H9 (cell line): ENCODE data around the gene CCDC102A. TPM values are rescaled to one million over a fixed set of nuclear protein-coding genes. Genes with fewer than 3 reads are reported as not detected.

Source experiments
- DNase-seq: peaks from one replicate; pipeline ENCODE4 v3.0.0-alpha.2; 2017
- H2AFZ ChIP-seq: one replicate; pipeline ENCODE4 v1.6.1; 2013; ENCODE audit warnings: mild to moderate bottlenecking, low read length, control low read depth, moderate library complexity
- H2AK5ac ChIP-seq: 2 replicates; pipeline ENCODE4 v1.6.1; 2013; ENCODE audit warnings: low read length, control low read depth, mixed read lengths; ENCODE audit not compliant: insufficient read length
- H2BK120ac ChIP-seq: one replicate; pipeline ENCODE4 v1.6.1; 2013; ENCODE audit warnings: low read depth, mild to moderate bottlenecking, low read length, control low read depth, inconsistent platforms; ENCODE audit not compliant: poor library complexity, severe bottlenecking
- H2BK12ac ChIP-seq: 2 replicates; pipeline ENCODE4 v1.6.1; 2013; ENCODE audit warnings: low read length, control low read depth, mixed read lengths, low read depth; ENCODE audit not compliant: insufficient read length
- H2BK15ac ChIP-seq: 2 replicates; pipeline ENCODE4 v1.6.1; 2013; ENCODE audit warnings: low read depth, low read length, control low read depth
- H2BK20ac ChIP-seq: one replicate; pipeline ENCODE4 v1.6.1; 2013; ENCODE audit warnings: low read depth, mild to moderate bottlenecking, low read length, control low read depth, inconsistent platforms; ENCODE audit not compliant: poor library complexity, severe bottlenecking
- H2BK5ac ChIP-seq: 2 replicates; pipeline ENCODE4 v1.6.1; 2013; ENCODE audit warnings: low read length, control low read depth, mixed read lengths; ENCODE audit not compliant: insufficient read length
- H3K14ac ChIP-seq: 2 replicates; pipeline ENCODE4 v1.6.1; 2013; ENCODE audit warnings: low read length, control low read depth; ENCODE audit not compliant: insufficient read depth
- H3K18ac ChIP-seq: 2 replicates; pipeline ENCODE4 v1.6.1; 2013; ENCODE audit warnings: low read depth, mild to moderate bottlenecking, mixed read lengths, low read length, control low read depth; ENCODE audit not compliant: insufficient read length
- H3K23ac ChIP-seq: 2 replicates; pipeline ENCODE4 v1.6.1; 2013; ENCODE audit warnings: low read length, control low read depth, mixed read lengths, low read depth; ENCODE audit not compliant: insufficient read length
- H3K23me2 ChIP-seq: 2 replicates; pipeline ENCODE4 v1.6.1; 2013; ENCODE audit warnings: low read depth, mild to moderate bottlenecking, mixed read lengths, low read length, control low read depth; ENCODE audit not compliant: insufficient read length, poor library complexity, severe bottlenecking
- H3K27ac ChIP-seq: 2 replicates; pipeline ENCODE4 v1.5.1; 2013; ENCODE audit warnings: low read length, control low read depth, mixed read lengths, low read depth; ENCODE audit not compliant: insufficient read length
- H3K27me3 ChIP-seq: 2 replicates; pipeline ENCODE4 v1.6.1; 2013; ENCODE audit warnings: low read length, control low read depth, inconsistent platforms; ENCODE audit not compliant: insufficient read depth
- H3K4ac ChIP-seq: 2 replicates; pipeline ENCODE4 v1.6.1; 2013; ENCODE audit warnings: low read depth, mild to moderate bottlenecking, control low read depth, inconsistent platforms, low read length, moderate library complexity
- H3K4me1 ChIP-seq: 2 replicates; pipeline ENCODE4 v1.6.1; 2013; ENCODE audit warnings: low read length, control low read depth, inconsistent platforms; ENCODE audit not compliant: insufficient read depth
- H3K4me2 ChIP-seq: 2 replicates; pipeline ENCODE4 v1.6.1; 2013; ENCODE audit warnings: low read length, control low read depth, mixed read lengths; ENCODE audit not compliant: insufficient read length, insufficient read depth
- H3K56ac ChIP-seq: 2 replicates; pipeline ENCODE4 v1.6.1; 2013; ENCODE audit warnings: low read depth, mild to moderate bottlenecking, mixed read lengths, low read length, control low read depth; ENCODE audit not compliant: insufficient read length
- H3K79me1 ChIP-seq: 2 replicates; pipeline ENCODE4 v1.6.1; 2013; ENCODE audit warnings: low read depth, mild to moderate bottlenecking, moderate library complexity, low read length, control low read depth, inconsistent platforms; ENCODE audit not compliant: insufficient read depth, poor library complexity, severe bottlenecking
- H3K79me2 ChIP-seq: 2 replicates; pipeline ENCODE4 v1.6.1; 2013; ENCODE audit warnings: low read length, control low read depth, inconsistent platforms; ENCODE audit not compliant: insufficient read depth
- H3K9ac ChIP-seq: 2 replicates; pipeline ENCODE4 v1.6.1; 2013; ENCODE audit warnings: low read length, control low read depth, mixed read lengths; ENCODE audit not compliant: insufficient read length; ENCODE audit errors: extremely low read depth
- H3K9me3 ChIP-seq: one replicate; pipeline ENCODE4 v1.6.1; 2013; ENCODE audit warnings: low read depth, low read length, inconsistent platforms; ENCODE audit not compliant: control insufficient read depth
- H3T11ph ChIP-seq: one replicate; pipeline ENCODE4 v1.6.1; 2013; ENCODE audit warnings: mild to moderate bottlenecking, low read length, control low read depth, inconsistent platforms
- H4K20me1 ChIP-seq: one replicate; pipeline ENCODE4 v1.6.1; 2013; ENCODE audit not compliant: control insufficient read depth, insufficient read length, insufficient read depth
- H4K5ac ChIP-seq: 2 replicates; pipeline ENCODE4 v1.6.1; 2013; ENCODE audit warnings: low read depth, mild to moderate bottlenecking, mixed read lengths, low read length, control low read depth; ENCODE audit not compliant: insufficient read length
- H4K8ac ChIP-seq: replicated peaks from 2 replicates; pipeline ENCODE4 v1.6.1; 2013; ENCODE audit warnings: low read length, control low read depth, mixed read lengths, low read depth; ENCODE audit not compliant: insufficient read length
- H4K91ac ChIP-seq: 2 replicates; pipeline ENCODE4 v1.6.1; 2013; ENCODE audit warnings: low read depth, mild to moderate bottlenecking, moderate library complexity, mixed read lengths, low read length, control low read depth; ENCODE audit not compliant: insufficient read length
- H3K27ac Mint-ChIP-seq, 3 experiments: 2 replicates in 2 of 3; 3 replicates in 1 of 3; pipeline ENCODE4 v1.8.0; 2020 to 2021; ENCODE audit warnings: mixed read lengths in 3 of 3, mild to moderate bottlenecking in 1 of 3, moderate library complexity in 1 of 3
- H3K27me3 Mint-ChIP-seq: 2 replicates; pipeline ENCODE4 v1.8.0; 2021; ENCODE audit warnings: low read depth, mild to moderate bottlenecking, moderate library complexity, mixed read lengths
- H3K36me3 Mint-ChIP-seq, 3 experiments: 2 replicates in 2 of 3; 3 replicates in 1 of 3; pipeline ENCODE4 v1.8.0; 2020 to 2021; ENCODE audit warnings: low read depth in 3 of 3, mixed read lengths in 3 of 3; ENCODE audit not compliant: insufficient read depth in 1 of 3
- H3K4me1 Mint-ChIP-seq, 2 experiments: 2 replicates each; pipeline ENCODE4 v1.8.0; 2020; ENCODE audit warnings: mixed read lengths in 2 of 2
- H3K4me3 Mint-ChIP-seq, 2 experiments: 2 replicates in 1 of 2; 3 replicates in 1 of 2; pipeline ENCODE4 v1.8.0; 2020 to 2021; ENCODE audit warnings: mild to moderate bottlenecking in 2 of 2, mixed read lengths in 2 of 2, moderate library complexity in 1 of 2
- H3K9me3 Mint-ChIP-seq, 2 experiments: 2 replicates in 1 of 2; 3 replicates in 1 of 2; pipeline ENCODE4 v1.8.0; 2020; ENCODE audit warnings: mild to moderate bottlenecking in 2 of 2, mixed read lengths in 2 of 2, moderate library complexity in 1 of 2
- WGBS: extraction: QIAGEN DNeasy Blood & Tissue Kit; methylation state at CpG from one replicate; pipeline ENCODE4 v1.1.7; 2013; ENCODE audit warnings: missing lambda C conversion rate, low lambda C conversion rate, mixed read lengths; ENCODE audit not compliant: insufficient read length; ENCODE audit errors: extremely low coverage; 5-methylcytosine and 5-hydroxymethylcytosine counted together
- total RNA-seq: library from RNA; stranded (reverse); gene quantifications from 2 replicates; pipeline ENCODE4 v1.2.1, GENCODE V29; 2021
- TF ChIP-seq, protein P1 (sequence below): fragments of 200-600 bp; sonication (generic); conservative IDR thresholded peaks from 3 replicates; pipeline ENCODE4 v1.8.0; 2021; ENCODE audit warnings: antibody characterized with exemption, mild to moderate bottlenecking

The CCDC102A gene
- total RNA-seq, 1 experiment from 2014 or later: 8.2 TPM

DNA sequence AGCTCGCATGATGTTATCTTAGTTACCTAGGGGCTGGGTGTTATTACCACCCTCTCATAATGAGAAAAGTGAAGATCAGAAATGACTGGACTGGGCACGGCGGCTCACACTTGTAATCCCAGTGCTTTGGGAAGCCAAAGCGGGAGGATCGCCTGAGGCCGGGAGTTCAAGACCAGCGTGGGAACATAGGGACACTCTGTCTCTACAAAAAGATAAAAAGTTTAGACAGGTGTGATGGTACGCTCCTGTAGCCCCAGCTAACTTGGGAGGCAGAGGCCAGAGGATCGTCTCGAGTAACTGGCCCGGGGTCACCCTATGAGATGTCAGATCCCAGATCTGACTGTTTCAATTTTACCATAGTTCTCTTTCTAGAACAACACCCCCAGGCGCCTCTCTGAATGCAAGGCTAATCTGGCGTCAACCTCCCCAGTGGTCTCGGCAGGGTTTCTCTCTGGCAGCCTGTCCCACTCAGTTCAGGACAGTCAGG lies 1.9 kb upstream of the CCDC102A start:
- no peak overlapping the region for H2BK12ac ChIP-seq
- H3K9ac ChIP-seq: no peak overlapping the region
- H3K9me3 Mint-ChIP-seq: no peaks in the 10 kb centered on the region
- H3K4me3 Mint-ChIP-seq: peak overlapping the region in 1 of 2 experiments; percentile 83; a peak in 1 of 5 replicates
- H3K9me3 ChIP-seq: no peaks in the 10 kb centered on the region
- H3K18ac ChIP-seq: no peak overlapping the region
- H2AFZ ChIP-seq: no peak overlapping the region
- no peak overlapping the region for H3K4me2 ChIP-seq
- no peak overlapping the region for H3K56ac ChIP-seq
- H3K23me2 ChIP-seq: peaks cover 4% of the 10 kb centered on the region
- H3K4ac ChIP-seq: no peak overlapping the region
- TF ChIP-seq, protein P1, sequence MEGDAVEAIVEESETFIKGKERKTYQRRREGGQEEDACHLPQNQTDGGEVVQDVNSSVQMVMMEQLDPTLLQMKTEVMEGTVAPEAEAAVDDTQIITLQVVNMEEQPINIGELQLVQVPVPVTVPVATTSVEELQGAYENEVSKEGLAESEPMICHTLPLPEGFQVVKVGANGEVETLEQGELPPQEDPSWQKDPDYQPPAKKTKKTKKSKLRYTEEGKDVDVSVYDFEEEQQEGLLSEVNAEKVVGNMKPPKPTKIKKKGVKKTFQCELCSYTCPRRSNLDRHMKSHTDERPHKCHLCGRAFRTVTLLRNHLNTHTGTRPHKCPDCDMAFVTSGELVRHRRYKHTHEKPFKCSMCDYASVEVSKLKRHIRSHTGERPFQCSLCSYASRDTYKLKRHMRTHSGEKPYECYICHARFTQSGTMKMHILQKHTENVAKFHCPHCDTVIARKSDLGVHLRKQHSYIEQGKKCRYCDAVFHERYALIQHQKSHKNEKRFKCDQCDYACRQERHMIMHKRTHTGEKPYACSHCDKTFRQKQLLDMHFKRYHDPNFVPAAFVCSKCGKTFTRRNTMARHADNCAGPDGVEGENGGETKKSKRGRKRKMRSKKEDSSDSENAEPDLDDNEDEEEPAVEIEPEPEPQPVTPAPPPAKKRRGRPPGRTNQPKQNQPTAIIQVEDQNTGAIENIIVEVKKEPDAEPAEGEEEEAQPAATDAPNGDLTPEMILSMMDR: no peak
- H3K79me2 ChIP-seq: no peaks in the 10 kb centered on the region
- H2BK120ac ChIP-seq: no peak overlapping the region
- H3K4me1 ChIP-seq: peaks cover 5% of the 10 kb centered on the region; the same call in 1 of the 2 replicates
- peaks cover 3 to 9% (median 7%) of the 10 kb centered on the region in 3 experiments; a peak in 3 of 7 replicates for H3K36me3 Mint-ChIP-seq
- DNase-seq: no peak
- H4K20me1 ChIP-seq: no peaks in the 10 kb centered on the region
- H4K91ac ChIP-seq: no peak overlapping the region
- H3K79me1 ChIP-seq: no peaks in the 10 kb centered on the region
- H2AK5ac ChIP-seq: no peak overlapping the region
- no peak overlapping the region for H4K5ac ChIP-seq
- peaks cover 41% of the 10 kb centered on the region for H3K27me3 Mint-ChIP-seq
- no peak overlapping the region for H3K23ac ChIP-seq
- peaks cover 37 to 38% of the 10 kb centered on the region in 2 experiments for H3K4me1 Mint-ChIP-seq
- no peak overlapping the region for H3K14ac ChIP-seq
- H2BK20ac ChIP-seq: no peak overlapping the region
- no peak overlapping the region for H3T11ph ChIP-seq
- H3K27me3 ChIP-seq: no peaks in the 10 kb centered on the region; the same call in 1 of the 2 replicates
- no peak overlapping the region for H3K27ac ChIP-seq
- H2BK15ac ChIP-seq: no peak overlapping the region
- H4K8ac ChIP-seq: no peak overlapping the region
- no peak overlapping the region; a peak in 1 of 7 replicates for H3K27ac Mint-ChIP-seq
- no peak overlapping the region for H2BK5ac ChIP-seq
- no CpG with 5 or more reads among the region's 14 CpGs for whole genome bisulfite sequencing
